ENCODE measurements around the gene LUC7L3. TPM values are rescaled to one million over a fixed set of nuclear protein-coding genes. Genes with fewer than 3 reads are reported as not detected.

Gene LUC7L3
- total and polyA plus RNA-seq, 12 donors = 33.7 to 188 (median 46.8) TPM

- Histone ChIP-seq H3K36me3 (no peaks in the 10 kb centered on the region), H3K27me3 (peaks cover 0 to 4% (median 0%) of the 10 kb centered on the region in 7 donors), H3K4me1 (peaks cover 0 to 25% (median 3%) of the 10 kb centered on the region in 9 donors), H3K27ac (peak overlapping the region in 1 of 10 donors; percentile 22), H3K9me3 (no peaks in the 10 kb centered on the region), H3K4me3 (no peak overlapping the region)
- 57 to 87% methylated on average over 4 of the region's 4 CpGs for WGBS, 2 donors
- ATAC-seq (no peak), DNase-seq (no peak)
- intact Hi-C loops (cut with DNase I) = loop anchor here in 7 of 10 donors (1.0 to 10.0 kb wide), 6 partner anchors 54 to 172 kb away; no protein-coding TSS in a partner anchor
- no peak for TF ChIP-seq CTCF (IDR thresholded peaks at IDR 0.05)
These were observed 65.7 kb downstream of the LUC7L3 start for GRCh38 chr17:50785126-50785525.

DNA sequence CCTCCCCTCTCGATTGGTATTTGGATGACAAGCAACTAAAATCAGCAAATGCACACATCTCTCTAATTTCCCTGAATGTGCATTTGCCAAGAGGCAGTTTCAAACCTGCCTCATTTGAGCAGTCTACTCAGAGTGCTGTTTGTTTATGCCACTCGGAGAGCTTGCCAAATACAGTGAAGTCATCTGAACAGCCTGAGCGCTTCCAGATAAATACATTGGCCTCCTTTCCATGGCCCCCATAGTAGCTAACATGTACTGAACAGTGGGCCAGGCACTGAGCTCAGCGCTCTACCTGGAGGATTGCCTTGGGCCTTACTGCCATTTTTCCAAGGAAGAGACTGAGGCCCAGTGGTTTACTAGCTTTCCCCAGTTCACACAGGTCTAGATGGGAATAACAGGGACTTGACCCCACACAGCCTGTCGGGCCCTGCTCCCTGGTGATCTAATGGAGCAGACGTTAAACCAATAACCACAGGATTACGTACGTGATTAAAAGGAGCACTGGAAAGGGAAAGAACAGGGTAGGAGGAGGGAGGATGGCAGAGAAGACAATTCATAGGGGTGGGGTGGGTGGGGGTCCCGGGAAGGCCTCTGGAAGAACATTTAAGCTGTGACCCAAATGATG, 66.7 kb downstream of the LUC7L3 start:
- peak overlapping the region in 5 of 10 donors; percentile 22 to 52 (median 39) for H3K27ac ChIP-seq
- no peak overlapping the region for H3K4me3 ChIP-seq
- DNase-seq (peak in 1 of 2 donors; percentile 30), ATAC-seq (peak in 6 of 8 donors; percentile 66 to 87 (median 72))
- 62 to 64% methylated on average over 9 of the region's 9 CpGs for WGBS, 2 donors
- peaks cover 0 to 4% (median 0%) of the 10 kb centered on the region in 7 donors for H3K27me3 ChIP-seq
- TF ChIP-seq CTCF (IDR thresholded peaks at IDR 0.05) = no peak
- no peaks in the 10 kb centered on the region for H3K36me3 ChIP-seq
- intact Hi-C loops (cut with DNase I) = loop anchor here in 8 of 10 donors (1.0 to 10.0 kb wide), 6 partner anchors 53 to 171 kb away; no protein-coding TSS in a partner anchor
- peaks cover 0 to 23% (median 11%) of the 10 kb centered on the region in 9 donors for H3K4me1 ChIP-seq
- H3K9me3 ChIP-seq = no peaks in the 10 kb centered on the region

DNA sequence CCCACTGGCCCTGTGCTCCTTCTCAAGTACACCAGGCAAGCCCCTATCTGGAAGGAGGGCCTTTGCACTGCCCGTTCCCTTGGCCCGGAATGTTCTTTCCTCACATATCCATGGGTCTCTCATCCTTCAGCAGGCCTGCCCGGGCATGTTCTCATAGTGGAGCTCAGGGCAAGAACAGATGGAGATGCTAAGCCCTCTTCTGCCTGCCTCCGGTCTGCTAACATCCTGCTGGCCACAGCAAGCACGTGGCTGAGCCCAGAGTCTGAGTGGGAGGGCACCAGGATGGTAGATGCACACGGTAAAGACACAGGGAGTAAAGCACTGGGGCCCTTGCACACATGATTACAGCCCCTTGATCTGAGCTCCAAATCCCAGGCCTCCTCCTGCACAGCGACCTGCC, 67.7 kb downstream of the LUC7L3 start:
- Histone ChIP-seq H3K27ac (no peak overlapping the region), H3K9me3 (no peaks in the 10 kb centered on the region), H3K27me3 (peaks cover 0 to under 1% (median 0%) of the 10 kb centered on the region in 7 donors), H3K4me1 (peaks cover 0 to 18% (median 12%) of the 10 kb centered on the region in 9 donors), H3K4me3 (no peak overlapping the region), H3K36me3 (no peaks in the 10 kb centered on the region)
- ATAC-seq (no peak), DNase-seq (no peak)
- no peak for TF ChIP-seq CTCF (IDR thresholded peaks at IDR 0.05)
- intact Hi-C loops (cut with DNase I) = loop anchor here in 6 of 10 donors (2.0 to 10.0 kb wide), 3 partner anchors 56 to 170 kb away; no protein-coding TSS in a partner anchor
- 89 to 92% methylated on average over 7 of the region's 7 CpGs for WGBS, 2 donors

DNA sequence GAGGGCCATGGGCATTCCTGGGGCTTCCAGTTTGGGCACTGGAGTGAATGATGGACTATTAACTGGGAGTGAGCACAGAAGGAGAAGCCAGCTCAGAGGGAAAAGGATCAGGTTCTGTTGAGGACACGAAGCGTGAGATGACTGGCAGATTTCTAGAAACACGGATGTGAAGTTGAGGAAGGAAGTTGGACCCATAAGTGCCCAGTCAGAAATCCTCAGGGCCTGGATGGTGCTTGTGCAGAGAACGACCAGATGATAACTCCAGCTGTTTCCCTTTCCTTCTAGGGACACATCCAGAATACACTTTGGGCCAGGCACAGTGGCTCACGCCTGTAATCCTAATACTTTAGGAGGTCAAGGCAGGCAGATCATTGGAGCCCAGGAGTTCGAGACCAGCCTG, 71.2 kb downstream of the LUC7L3 start:
- no peaks in the 10 kb centered on the region for H3K9me3 ChIP-seq
- intact Hi-C loops (cut with DNase I) = no loop called here
- H3K27me3 ChIP-seq = no peaks in the 10 kb centered on the region
- no peak overlapping the region for H3K4me3 ChIP-seq
- TF ChIP-seq CTCF (IDR thresholded peaks at IDR 0.05) = no peak
- DNase-seq = no peak
- H3K27ac ChIP-seq = no peak overlapping the region
- ATAC-seq = peak in 3 of 8 donors; percentile 18 to 68 (median 40)
- no peaks in the 10 kb centered on the region for H3K36me3 ChIP-seq
- WGBS, 2 donors = 60 to 65% methylated on average over 6 of the region's 6 CpGs
- H3K4me1 ChIP-seq = peaks cover 0 to 15% (median 7%) of the 10 kb centered on the region in 9 donors
